Liver (tissue), 9 donors: ENCODE results near the gene KATNB1. TPM values are rescaled to one million over a fixed set of nuclear protein-coding genes. Genes with fewer than 3 reads are reported as not detected.

Experiments
- DNase-seq: peaks from one replicate; pipeline ENCODE4 v3.0.0-alpha.2; 2017; ENCODE audit warnings: low spot score
- H3K27ac ChIP-seq, 2 donors: one replicate each; pipeline ENCODE4 v1.7.0; 2013; ENCODE audit warnings: inconsistent platforms in 2 of 2, low read length in 2 of 2, control low read depth in 1 of 2, low read depth in 1 of 2, mild to moderate bottlenecking in 1 of 2
- H3K27me3 ChIP-seq, 4 donors: one replicate each; pipeline versions ENCODE4 v1.6.1 to v1.7.0; 2013; ENCODE audit warnings: low read length in 3 of 4, inconsistent platforms in 1 of 4, mild to moderate bottlenecking in 1 of 4, moderate library complexity in 1 of 4; ENCODE audit not compliant: control insufficient read depth in 4 of 4, insufficient read depth in 4 of 4
- H3K36me3 ChIP-seq, 4 donors: one replicate each; pipeline versions ENCODE4 v1.6.1 to v1.7.0; 2013; ENCODE audit warnings: low read length in 3 of 4, mild to moderate bottlenecking in 3 of 4, low read depth in 1 of 4, moderate library complexity in 1 of 4; ENCODE audit not compliant: control insufficient read depth in 4 of 4, insufficient read depth in 3 of 4
- H3K4me1 ChIP-seq, 4 donors: one replicate each; pipeline versions ENCODE4 v1.6.1 to v1.7.0; 2013; ENCODE audit warnings: low read length in 3 of 4, mild to moderate bottlenecking in 3 of 4, moderate library complexity in 1 of 4; ENCODE audit not compliant: control insufficient read depth in 4 of 4, insufficient read depth in 4 of 4
- H3K4me3 ChIP-seq, 3 donors: one replicate each; pipeline versions ENCODE4 v1.6.1 to v1.7.0; 2013; ENCODE audit warnings: low read length in 3 of 3, control low read depth in 1 of 3, low read depth in 1 of 3, mild to moderate bottlenecking in 1 of 3
- H3K9ac ChIP-seq, 2 donors: one replicate each; pipeline ENCODE4 v1.7.0; 2013; ENCODE audit warnings: low read length in 2 of 2, mild to moderate bottlenecking in 2 of 2, moderate library complexity in 2 of 2, control low read depth in 1 of 2, low read depth in 1 of 2
- H3K9me3 ChIP-seq, 4 donors: one replicate each; pipeline versions ENCODE4 v1.6.1 to v1.7.0; 2013; ENCODE audit warnings: low read length in 3 of 4; ENCODE audit not compliant: control insufficient read depth in 4 of 4
- CTCF ChIP-seq: fragments of 150-350 bp; IDR thresholded peaks from 2 replicates; pipeline ENCODE4 v1.5.1; 2017; ENCODE audit warnings: improper control_type of control experiment, low read depth, low read length; ENCODE audit not compliant: missing input control
- EGR1 ChIP-seq, 2 donors: IDR thresholded peaks; 2 replicates each; pipeline ENCODE4 v1.6.1; 2016 to 2018; ENCODE audit warnings: antibody characterized with exemption in 2 of 2, low read depth in 2 of 2
- FOXA1 ChIP-seq: IDR thresholded peaks from 2 replicates; pipeline ENCODE4 v1.6.1; 2016; ENCODE audit warnings: antibody characterized with exemption
- FOXA2 ChIP-seq: IDR thresholded peaks from 2 replicates; pipeline ENCODE4 v1.6.1; 2016; ENCODE audit warnings: antibody characterized with exemption
- GABPA ChIP-seq, 2 donors: IDR thresholded peaks in 1 of 2; conservative IDR thresholded peaks in 1 of 2; 2 replicates each; pipeline ENCODE4 v1.6.1; 2016; ENCODE audit warnings: antibody characterized with exemption in 2 of 2, mild to moderate bottlenecking in 1 of 2, moderate library complexity in 1 of 2
- HNF4A ChIP-seq, 2 donors: conservative IDR thresholded peaks; 2 replicates each; pipeline ENCODE4 v1.6.1; 2016; ENCODE audit warnings: antibody characterized with exemption in 2 of 2, mild to moderate bottlenecking in 2 of 2
- HNF4G ChIP-seq: IDR thresholded peaks from 2 replicates; pipeline ENCODE4 v1.6.1; 2016; ENCODE audit warnings: antibody characterized with exemption
- JUND ChIP-seq, 2 donors: IDR thresholded peaks; 2 replicates each; pipeline ENCODE4 v1.6.1; 2016; ENCODE audit warnings: antibody characterized with exemption in 2 of 2
- MAX ChIP-seq: IDR thresholded peaks from 2 replicates; pipeline ENCODE4 v1.6.1; 2016; ENCODE audit warnings: antibody characterized with exemption
- NR2F2 ChIP-seq: IDR thresholded peaks from 2 replicates; pipeline ENCODE4 v1.6.1; 2016; ENCODE audit warnings: antibody characterized with exemption
- RAD21 ChIP-seq, 2 donors: IDR thresholded peaks; 2 replicates each; pipeline ENCODE4 v1.6.1; 2016; ENCODE audit warnings: antibody characterized with exemption in 2 of 2, mild to moderate bottlenecking in 2 of 2
- RXRA ChIP-seq, 2 donors: IDR thresholded peaks; 2 replicates each; pipeline ENCODE4 v1.6.1; 2017 to 2018; ENCODE audit warnings: antibody characterized with exemption in 2 of 2, mild to moderate bottlenecking in 1 of 2
- SP1 ChIP-seq: IDR thresholded peaks from 2 replicates; pipeline ENCODE4 v1.6.1; 2018; ENCODE audit warnings: antibody characterized with exemption, mild to moderate bottlenecking
- TAF1 ChIP-seq: conservative IDR thresholded peaks from 2 replicates; pipeline ENCODE4 v1.6.1; 2016; ENCODE audit warnings: antibody characterized with exemption, mild to moderate bottlenecking
- YY1 ChIP-seq: IDR thresholded peaks from 2 replicates; pipeline ENCODE4 v1.6.1; 2016; ENCODE audit warnings: antibody characterized with exemption, mild to moderate bottlenecking
- ZBTB33 ChIP-seq: IDR thresholded peaks from 2 replicates; pipeline ENCODE4 v1.6.1; 2016; ENCODE audit warnings: antibody characterized with exemption
- WGBS: extraction: QIAGEN DNeasy Blood & Tissue Kit; methylation state at CpG from one replicate; pipeline ENCODE4 v1.1.7; 2013; 5-methylcytosine and 5-hydroxymethylcytosine counted together
- polyA plus RNA-seq, 2 donors: library from polyadenylated mRNA; stranded (reverse) in 1 of 2; unstranded in 1 of 2; fragments of 200-250 nt in 1 of 2; fragments of >200 nt in 1 of 2; fragmentation: Nextera tagmentation in 1 of 2; extraction: Ambion mirVana in 1 of 2; gene quantifications; one replicate each; pipeline versions ENCODE4 v1.2.1 to v1.2.3, GENCODE V29; 2013 to 2015
- total RNA-seq, 2 donors: library from RNA; depleted of rRNA; stranded (reverse); fragments of >200 nt; gene quantifications; one replicate each; pipeline ENCODE4 v1.2.3, GENCODE V29; 2014
- TF ChIP-seq, protein P1 (sequence below): IDR thresholded peaks from 2 replicates; pipeline ENCODE4 v1.6.1; 2016; ENCODE audit warnings: antibody characterized with exemption, mild to moderate bottlenecking
- TF ChIP-seq, protein P2 (sequence below): IDR thresholded peaks from 2 replicates; pipeline ENCODE4 v1.6.1; 2016; ENCODE audit warnings: antibody characterized with exemption
- donor health status: healthy.
- donor health status: healthy.
- donor health status: healthy.
- donor health status: healthy.
- donor health status: healthy.

Gene KATNB1
- total and polyA plus RNA-seq, 4 donors = 4.5 to 16.4 (median 7.5) TPM

DNA sequence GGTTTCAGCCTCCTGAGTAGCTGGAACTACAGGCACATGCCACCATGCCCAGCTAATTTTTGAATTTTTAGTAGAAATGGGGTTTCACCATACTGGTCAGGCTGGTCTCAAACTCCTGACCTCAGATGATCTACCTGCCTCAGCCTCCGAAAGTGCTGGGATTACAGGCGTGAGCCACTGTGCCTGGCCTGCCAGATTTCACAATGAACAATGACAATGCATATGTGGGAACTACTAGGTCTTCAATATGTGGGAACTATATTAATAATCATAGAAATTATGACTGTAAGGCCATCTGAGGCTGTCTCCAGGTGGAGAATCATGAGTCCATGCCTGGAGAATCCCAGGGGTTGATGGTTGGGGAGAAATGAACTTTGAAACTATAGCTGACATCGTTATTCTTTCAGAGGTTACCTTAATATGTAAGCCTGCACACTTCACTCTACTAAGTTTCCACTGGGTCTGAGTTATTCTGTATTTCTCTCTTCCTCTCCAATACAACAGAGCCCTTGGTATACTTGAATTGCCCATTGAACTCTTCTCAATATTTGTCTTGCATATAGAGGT lies 48.1 kb upstream of the KATNB1 start:
- Histone ChIP-seq H3K36me3 (no peaks in the 10 kb centered on the region), H3K9ac (no peak overlapping the region), H3K4me1 (peaks cover 0 to 20% (median 12%) of the 10 kb centered on the region in 4 donors), H3K27ac (no peak overlapping the region), H3K9me3 (no peaks in the 10 kb centered on the region), H3K27me3 (no peaks in the 10 kb centered on the region), H3K4me3 (no peak overlapping the region)
- TF ChIP-seq HNF4A (conservative IDR thresholded peaks at IDR 0.05) = peak; percentile 23 to 28
- TF ChIP-seq, protein P1, sequence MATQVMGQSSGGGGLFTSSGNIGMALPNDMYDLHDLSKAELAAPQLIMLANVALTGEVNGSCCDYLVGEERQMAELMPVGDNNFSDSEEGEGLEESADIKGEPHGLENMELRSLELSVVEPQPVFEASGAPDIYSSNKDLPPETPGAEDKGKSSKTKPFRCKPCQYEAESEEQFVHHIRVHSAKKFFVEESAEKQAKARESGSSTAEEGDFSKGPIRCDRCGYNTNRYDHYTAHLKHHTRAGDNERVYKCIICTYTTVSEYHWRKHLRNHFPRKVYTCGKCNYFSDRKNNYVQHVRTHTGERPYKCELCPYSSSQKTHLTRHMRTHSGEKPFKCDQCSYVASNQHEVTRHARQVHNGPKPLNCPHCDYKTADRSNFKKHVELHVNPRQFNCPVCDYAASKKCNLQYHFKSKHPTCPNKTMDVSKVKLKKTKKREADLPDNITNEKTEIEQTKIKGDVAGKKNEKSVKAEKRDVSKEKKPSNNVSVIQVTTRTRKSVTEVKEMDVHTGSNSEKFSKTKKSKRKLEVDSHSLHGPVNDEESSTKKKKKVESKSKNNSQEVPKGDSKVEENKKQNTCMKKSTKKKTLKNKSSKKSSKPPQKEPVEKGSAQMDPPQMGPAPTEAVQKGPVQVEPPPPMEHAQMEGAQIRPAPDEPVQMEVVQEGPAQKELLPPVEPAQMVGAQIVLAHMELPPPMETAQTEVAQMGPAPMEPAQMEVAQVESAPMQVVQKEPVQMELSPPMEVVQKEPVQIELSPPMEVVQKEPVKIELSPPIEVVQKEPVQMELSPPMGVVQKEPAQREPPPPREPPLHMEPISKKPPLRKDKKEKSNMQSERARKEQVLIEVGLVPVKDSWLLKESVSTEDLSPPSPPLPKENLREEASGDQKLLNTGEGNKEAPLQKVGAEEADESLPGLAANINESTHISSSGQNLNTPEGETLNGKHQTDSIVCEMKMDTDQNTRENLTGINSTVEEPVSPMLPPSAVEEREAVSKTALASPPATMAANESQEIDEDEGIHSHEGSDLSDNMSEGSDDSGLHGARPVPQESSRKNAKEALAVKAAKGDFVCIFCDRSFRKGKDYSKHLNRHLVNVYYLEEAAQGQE = no peak
- no peak for DNase-seq
- WGBS = 73% methylated on average over 3 of the region's 3 CpGs

DNA sequence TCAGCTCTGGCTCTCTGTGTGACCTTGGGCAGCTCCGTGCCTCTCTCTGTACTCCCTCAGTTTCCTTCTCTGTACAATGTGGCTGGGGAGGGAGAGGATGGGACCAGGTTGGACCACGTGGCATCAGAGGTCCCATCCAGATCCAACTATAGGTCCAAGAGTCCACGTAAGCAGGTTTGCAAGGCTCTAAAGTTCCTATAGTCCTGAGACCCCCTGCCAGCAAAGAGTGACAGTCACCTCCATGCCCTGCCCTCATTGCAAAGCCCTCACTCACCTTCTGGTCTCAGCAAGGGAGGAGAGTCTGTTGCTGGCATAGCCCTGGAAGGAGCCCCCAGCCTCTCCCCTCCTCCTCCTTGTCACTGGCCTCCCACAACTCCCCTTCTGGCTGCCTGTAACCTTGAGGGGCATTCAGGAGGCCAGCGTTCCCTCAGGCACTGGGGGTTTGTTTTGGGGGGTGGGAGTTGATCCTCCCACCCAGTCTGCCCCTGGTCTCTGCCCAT lies 47.0 kb upstream of the KATNB1 start:
- WGBS = 74% methylated on average over 4 of the region's 4 CpGs
- no peaks in the 10 kb centered on the region for H3K27me3 ChIP-seq
- TF ChIP-seq ZBTB33 = no peak
- no peak for TF ChIP-seq JUND (IDR thresholded peaks at IDR 0.05)
- no peak for TF ChIP-seq RXRA (IDR thresholded peaks at IDR 0.05)
- TF ChIP-seq, protein P1 = no peak
- no peak for TF ChIP-seq HNF4A (conservative IDR thresholded peaks at IDR 0.05)
- no peak for TF ChIP-seq MAX
- TF ChIP-seq HNF4G = no peak
- TF ChIP-seq FOXA1 = no peak
- no peak for TF ChIP-seq NR2F2
- TF ChIP-seq RAD21 (IDR thresholded peaks at IDR 0.05) = no peak
- no peak for TF ChIP-seq YY1
- TF ChIP-seq EGR1 (IDR thresholded peaks at IDR 0.05; ENCODE audit: low read depth in 2 of 2) = no peak
- TF ChIP-seq CTCF = no peak
- TF ChIP-seq, protein P2, sequence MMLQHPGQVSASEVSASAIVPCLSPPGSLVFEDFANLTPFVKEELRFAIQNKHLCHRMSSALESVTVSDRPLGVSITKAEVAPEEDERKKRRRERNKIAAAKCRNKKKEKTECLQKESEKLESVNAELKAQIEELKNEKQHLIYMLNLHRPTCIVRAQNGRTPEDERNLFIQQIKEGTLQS = no peak
- no peak for TF ChIP-seq SP1
- no peak for TF ChIP-seq TAF1
- no peak for TF ChIP-seq GABPA (IDR thresholded peaks at IDR 0.05 in 1 of 2, conservative IDR thresholded peaks at IDR 0.05 in 1 of 2)
- no peak for TF ChIP-seq FOXA2
- H3K36me3 ChIP-seq = no peaks in the 10 kb centered on the region
- H3K27ac ChIP-seq = no peak overlapping the region
- no peak overlapping the region for H3K4me3 ChIP-seq
- H3K9ac ChIP-seq = no peak overlapping the region
- H3K4me1 ChIP-seq = peaks cover 0 to 22% (median 13%) of the 10 kb centered on the region in 4 donors
- no peak for DNase-seq
- H3K9me3 ChIP-seq = no peaks in the 10 kb centered on the region
